Measurements from ENCODE around the gene ZFPM1. TPM values are rescaled to one million over a fixed set of nuclear protein-coding genes. Genes with fewer than 3 reads are reported as not detected.

Gene ZFPM1
- total and polyA plus RNA-seq, 2 experiments from 2014 or later = 0.53 to 2.2 TPM

DNA sequence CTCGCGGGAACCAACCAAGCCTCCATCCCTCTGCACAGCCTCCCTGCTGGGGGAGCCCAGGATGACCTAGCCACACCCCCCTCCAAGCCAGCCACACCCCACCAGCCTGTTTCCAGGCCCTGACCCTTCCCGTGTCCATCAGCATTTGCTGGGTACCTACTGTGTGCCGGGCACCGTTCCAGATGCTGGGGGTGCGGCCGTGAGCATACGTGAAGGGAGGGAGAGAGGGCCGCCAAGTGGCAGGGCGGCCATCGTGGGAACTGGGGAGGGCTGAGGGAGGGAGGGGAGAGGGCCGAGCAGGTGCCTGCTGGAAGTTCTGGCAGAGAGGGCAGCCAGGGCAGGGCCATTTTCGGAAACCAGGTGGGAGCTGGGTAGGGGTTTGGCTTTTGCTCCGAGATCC, 23.1 kb downstream of the ZFPM1 start:
- H4K20me1 ChIP-seq (replicated peaks; ENCODE audit: insufficient read depth) = no peaks in the 10 kb centered on the region
- no peaks in the 10 kb centered on the region for H3F3A ChIP-seq (replicated peaks; ENCODE audit: low read depth)
- H3K27ac Mint-ChIP-seq = no peak overlapping the region
- H3K9me3 Mint-ChIP-seq = no peaks in the 10 kb centered on the region
- no peaks in the 10 kb centered on the region for H3K36me3 ChIP-seq (ENCODE audit: insufficient read depth)
- no peaks in the 10 kb centered on the region for H3K9me2 ChIP-seq (ENCODE audit: insufficient read depth)
- no peaks in the 10 kb centered on the region for H3K27me3 ChIP-seq (ENCODE audit: insufficient read depth)
- no peak overlapping the region for H3K4me2 ChIP-seq
- H3K36me3 Mint-ChIP-seq (ENCODE audit: low read depth) = no peaks in the 10 kb centered on the region
- ATAC-seq (no peak), DNase-seq (ENCODE audit: low spot score) (no peak)
- H2AFZ ChIP-seq = no peak overlapping the region
- peaks cover 8% of the 10 kb centered on the region for H3K27me3 Mint-ChIP-seq (ENCODE audit: insufficient read depth, low read depth, poor library complexity)
- no peaks in the 10 kb centered on the region for H3K4me1 ChIP-seq (ENCODE audit: insufficient read depth)
- no peak overlapping the region for H3K4me3 ChIP-seq
- no peak overlapping the region for H3K4me3 Mint-ChIP-seq
- H3K4me1 Mint-ChIP-seq = peaks cover 2% of the 10 kb centered on the region; the same call in 2 of the 3 replicates
- TF ChIP-seq NANOG (IDR thresholded peaks at IDR 0.05; ENCODE audit: borderline replicate concordance) (no peak), ZNF331 (CRISPR knock-in tag; IDR thresholded peaks at IDR 0.05; ENCODE audit: low read depth) (no peak), JUNB (IDR thresholded peaks at IDR 0.05; ENCODE audit: unreplicated experiment) (no peak), ETS1 (IDR thresholded peaks at IDR 0.05) (no peak), ZNF114 (CRISPR knock-in tag; IDR thresholded peaks at IDR 0.05) (no peak), POLR2AphosphoS5 (IDR thresholded peaks at IDR 0.05; ENCODE audit: low read depth) (no peak), ZNF462 (CRISPR knock-in tag; IDR thresholded peaks at IDR 0.05) (no peak), CREB1 (CRISPR knock-in tag; IDR thresholded peaks at IDR 0.05; ENCODE audit: low read depth) (no peak), EZH2 (IDR thresholded peaks at IDR 0.05; ENCODE audit: low read depth, unreplicated experiment) (no peak), STAT1 (IDR thresholded peaks at IDR 0.05; ENCODE audit: unreplicated experiment) (no peak), EZH2phosphoT487 (IDR thresholded peaks at IDR 0.05; ENCODE audit: unreplicated experiment) (no peak)
- TF ChIP-seq, protein P1, sequence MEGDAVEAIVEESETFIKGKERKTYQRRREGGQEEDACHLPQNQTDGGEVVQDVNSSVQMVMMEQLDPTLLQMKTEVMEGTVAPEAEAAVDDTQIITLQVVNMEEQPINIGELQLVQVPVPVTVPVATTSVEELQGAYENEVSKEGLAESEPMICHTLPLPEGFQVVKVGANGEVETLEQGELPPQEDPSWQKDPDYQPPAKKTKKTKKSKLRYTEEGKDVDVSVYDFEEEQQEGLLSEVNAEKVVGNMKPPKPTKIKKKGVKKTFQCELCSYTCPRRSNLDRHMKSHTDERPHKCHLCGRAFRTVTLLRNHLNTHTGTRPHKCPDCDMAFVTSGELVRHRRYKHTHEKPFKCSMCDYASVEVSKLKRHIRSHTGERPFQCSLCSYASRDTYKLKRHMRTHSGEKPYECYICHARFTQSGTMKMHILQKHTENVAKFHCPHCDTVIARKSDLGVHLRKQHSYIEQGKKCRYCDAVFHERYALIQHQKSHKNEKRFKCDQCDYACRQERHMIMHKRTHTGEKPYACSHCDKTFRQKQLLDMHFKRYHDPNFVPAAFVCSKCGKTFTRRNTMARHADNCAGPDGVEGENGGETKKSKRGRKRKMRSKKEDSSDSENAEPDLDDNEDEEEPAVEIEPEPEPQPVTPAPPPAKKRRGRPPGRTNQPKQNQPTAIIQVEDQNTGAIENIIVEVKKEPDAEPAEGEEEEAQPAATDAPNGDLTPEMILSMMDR (conservative IDR thresholded peaks at IDR 0.05; ENCODE audit: low read depth in 2 of 2) = no peak
- TF ChIP-seq, protein P2, sequence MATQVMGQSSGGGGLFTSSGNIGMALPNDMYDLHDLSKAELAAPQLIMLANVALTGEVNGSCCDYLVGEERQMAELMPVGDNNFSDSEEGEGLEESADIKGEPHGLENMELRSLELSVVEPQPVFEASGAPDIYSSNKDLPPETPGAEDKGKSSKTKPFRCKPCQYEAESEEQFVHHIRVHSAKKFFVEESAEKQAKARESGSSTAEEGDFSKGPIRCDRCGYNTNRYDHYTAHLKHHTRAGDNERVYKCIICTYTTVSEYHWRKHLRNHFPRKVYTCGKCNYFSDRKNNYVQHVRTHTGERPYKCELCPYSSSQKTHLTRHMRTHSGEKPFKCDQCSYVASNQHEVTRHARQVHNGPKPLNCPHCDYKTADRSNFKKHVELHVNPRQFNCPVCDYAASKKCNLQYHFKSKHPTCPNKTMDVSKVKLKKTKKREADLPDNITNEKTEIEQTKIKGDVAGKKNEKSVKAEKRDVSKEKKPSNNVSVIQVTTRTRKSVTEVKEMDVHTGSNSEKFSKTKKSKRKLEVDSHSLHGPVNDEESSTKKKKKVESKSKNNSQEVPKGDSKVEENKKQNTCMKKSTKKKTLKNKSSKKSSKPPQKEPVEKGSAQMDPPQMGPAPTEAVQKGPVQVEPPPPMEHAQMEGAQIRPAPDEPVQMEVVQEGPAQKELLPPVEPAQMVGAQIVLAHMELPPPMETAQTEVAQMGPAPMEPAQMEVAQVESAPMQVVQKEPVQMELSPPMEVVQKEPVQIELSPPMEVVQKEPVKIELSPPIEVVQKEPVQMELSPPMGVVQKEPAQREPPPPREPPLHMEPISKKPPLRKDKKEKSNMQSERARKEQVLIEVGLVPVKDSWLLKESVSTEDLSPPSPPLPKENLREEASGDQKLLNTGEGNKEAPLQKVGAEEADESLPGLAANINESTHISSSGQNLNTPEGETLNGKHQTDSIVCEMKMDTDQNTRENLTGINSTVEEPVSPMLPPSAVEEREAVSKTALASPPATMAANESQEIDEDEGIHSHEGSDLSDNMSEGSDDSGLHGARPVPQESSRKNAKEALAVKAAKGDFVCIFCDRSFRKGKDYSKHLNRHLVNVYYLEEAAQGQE (IDR thresholded peaks at IDR 0.05; ENCODE audit: unreplicated experiment) = no peak
- no peak overlapping the region for H3K27ac ChIP-seq (ENCODE audit: low read depth)
- no peaks in the 10 kb centered on the region for H3K79me2 ChIP-seq (replicated peaks; ENCODE audit: insufficient read depth)

Measured in GM23338 (cell line).